Measurements from ENCODE around the gene RPS3. TPM values are rescaled to one million over a fixed set of nuclear protein-coding genes. Genes with fewer than 3 reads are reported as not detected.
"Not testable (repeated sequence)": the region's sequence is repeated elsewhere in the genome, so short reads cannot be mapped to it uniquely, and the experiment has no call there.

Gene RPS3
- total RNA-seq (2014; rRNA removed; shearing (Covaris generic)) = 1,629 and 2,029 TPM in 2 replicates

DNA sequence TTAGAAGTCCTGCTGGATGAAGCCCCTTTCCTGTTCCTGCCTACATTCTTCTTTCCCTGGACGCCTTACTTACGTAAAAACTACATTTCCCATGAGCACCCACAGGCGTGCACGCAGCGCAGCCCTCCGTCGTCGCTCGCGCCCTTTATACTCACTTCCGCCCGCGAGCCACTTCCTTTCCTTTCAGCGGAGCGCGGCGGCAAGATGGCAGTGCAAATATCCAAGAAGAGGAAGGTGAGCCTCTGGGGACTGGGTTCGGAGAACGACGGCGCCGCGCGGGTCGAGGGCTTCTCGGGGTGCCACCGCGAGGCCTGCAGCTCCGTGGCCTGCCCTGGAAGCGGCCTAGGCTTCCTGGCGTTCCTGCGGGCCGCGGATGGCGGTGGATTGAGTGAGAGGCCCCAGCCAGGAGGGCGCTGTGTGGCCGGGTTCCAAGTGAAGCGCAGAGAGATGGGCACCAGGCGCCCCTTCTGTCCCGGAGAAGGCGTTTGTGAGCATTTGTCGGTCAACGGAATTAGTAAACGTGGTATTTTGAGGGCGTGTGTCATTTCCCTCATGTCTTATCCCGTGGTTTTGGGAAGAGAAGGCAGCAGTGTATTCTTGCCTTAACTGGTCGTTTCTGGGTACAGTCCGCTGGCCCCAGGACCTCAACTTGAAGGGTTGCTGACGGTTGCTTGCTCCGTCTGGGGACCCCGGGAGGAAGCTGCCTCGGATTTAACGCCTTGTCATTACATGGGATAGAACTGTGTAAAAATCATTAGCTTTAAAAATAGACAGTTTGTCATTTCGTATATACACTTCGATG is at the start of gene RPS3:
RPS3 (plus strand) TSS at position 175 of the 802 bp plus-strand sequence; CDS start at position 205, 30 bp downstream.
- peak; percentile 90 for DNase-seq (ENCODE audit: low read depth)

DNA sequence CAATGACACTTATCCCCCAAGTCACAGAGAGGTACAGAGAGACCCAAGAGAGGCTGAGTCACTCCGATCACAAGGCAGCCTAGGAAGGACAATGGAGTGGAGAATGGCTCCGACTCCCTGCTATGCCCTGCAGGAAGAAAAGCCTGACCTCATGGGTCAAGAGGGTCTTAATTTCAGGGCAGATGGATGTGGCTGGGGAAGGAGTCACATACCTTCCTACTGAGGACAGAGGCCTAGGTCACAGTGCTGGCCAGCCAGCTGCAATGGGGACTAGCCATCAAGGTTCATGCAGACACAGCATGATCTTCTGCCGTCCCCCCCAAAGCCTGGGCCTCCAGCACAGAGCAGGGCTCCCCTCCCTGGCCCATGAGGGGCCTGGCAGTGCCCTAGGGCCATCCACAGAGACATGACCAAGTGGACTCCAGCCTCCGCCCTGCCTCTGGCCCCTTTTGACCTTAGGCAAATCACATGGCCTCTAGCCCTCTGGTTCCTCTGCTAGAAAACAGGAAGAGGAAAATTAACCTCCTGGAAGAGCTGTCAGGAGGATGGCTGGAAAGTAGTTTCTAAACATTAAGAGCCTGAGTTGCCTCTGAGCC is 49.7 kb upstream of the RPS3 start:
- no peak for DNase-seq (ENCODE audit: low read depth)

GRCh38 chr11:75350122-75350742 is 49.1 kb upstream of the RPS3 start:
- DNase-seq (ENCODE audit: low read depth) = no peak

DNA sequence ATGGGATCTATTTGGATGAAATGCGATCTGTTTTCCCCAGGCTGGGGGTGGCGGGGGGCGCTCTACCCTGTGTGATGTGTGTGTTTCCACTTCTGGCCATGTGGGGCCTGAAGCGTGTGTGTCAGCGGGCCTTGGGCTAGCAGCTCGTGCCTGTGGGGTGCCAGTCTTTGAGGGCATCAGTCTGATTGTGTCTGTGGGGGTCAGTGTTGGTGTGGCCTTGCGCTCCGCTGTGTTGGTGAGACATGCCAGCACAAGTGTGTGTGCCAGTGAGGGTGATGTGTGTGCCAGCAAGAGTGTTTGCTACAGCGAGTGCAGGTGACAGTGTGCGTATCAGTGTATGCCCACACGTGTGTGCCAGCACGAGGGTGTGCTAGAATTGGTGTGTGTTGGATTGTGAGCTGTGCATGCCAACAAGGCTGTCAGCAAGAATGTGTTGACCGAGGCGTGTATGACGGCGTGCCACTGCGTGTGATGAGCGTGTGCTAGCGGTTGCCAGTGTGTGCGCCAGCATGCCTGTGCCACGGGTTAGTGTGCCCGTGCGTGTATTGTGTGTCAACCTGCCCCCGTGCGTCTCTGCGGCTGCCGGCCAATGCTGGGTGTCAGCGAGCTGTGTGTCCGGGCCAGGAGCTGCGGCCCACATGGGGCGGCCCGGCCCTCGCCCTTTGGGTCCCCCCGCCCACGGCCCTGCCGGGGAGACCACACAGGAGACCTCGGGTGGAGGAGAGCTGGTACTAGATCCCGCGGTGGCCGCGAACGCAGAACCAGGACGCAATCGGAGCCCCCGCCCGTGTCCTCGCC is 48.4 kb upstream of the RPS3 start:
- DNase-seq (ENCODE audit: low read depth) = no peak

GRCh38 chr11:75351541-75351790 is 47.9 kb upstream of the RPS3 start, which contains the start of gene ARRB1:
Gene ARRB1, minus strand, starts transcription at chr11:75351661. Its CDS starts 54 bp downstream, at chr11:75351607.
- no peak for DNase-seq (ENCODE audit: low read depth)

DNA sequence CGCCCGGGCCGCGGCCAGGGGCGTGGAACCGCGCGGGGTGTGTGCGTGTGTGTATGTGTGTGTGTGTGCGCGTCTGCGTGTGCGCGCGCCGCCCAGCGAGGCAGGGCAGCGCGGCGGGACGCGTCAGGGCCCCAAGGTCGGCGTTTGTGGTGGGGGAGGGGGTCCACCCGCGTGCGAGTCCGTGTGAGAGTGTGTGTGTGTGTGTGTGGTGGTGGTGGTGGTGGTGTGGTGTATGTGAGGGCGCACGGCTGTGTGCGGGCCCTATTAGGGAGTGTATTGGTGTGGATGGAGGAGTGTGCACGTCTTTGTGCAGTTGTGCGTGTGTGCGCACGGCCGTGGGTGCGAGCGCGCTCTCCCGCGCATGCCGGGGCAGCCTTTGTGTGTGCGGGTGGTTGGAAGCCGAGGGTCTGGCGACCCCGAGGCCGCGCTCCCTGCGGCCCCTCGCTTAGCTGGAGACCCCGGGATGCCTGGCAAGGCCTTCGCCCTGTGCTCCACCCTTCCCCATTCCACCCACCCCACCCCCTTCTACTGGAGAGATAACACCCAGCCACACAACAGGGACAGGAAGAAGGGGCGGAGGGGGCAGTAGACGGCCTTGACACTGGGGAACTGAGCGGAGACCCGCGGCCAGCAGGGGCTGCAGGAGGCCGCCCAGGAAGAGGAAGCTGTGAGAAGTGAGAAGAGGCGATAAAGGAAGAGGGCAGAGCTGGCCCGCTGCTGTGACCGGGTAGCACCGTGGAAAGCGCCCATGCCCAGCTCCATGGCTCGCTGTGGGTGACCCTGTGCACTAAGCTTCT is 47.3 kb upstream of the RPS3 start:
- peak; percentile 68 for DNase-seq (ENCODE audit: low read depth)

- DNase-seq (ENCODE audit: low read depth) = no peak
These were observed 46.6 kb upstream of the RPS3 start for GRCh38 chr11:75352588-75353206.

GRCh38 chr11:75355051-75355450 is 44.3 kb upstream of the RPS3 start:
- no peak for DNase-seq (ENCODE audit: low read depth)

GRCh38 chr11:75356613-75357012 is 42.7 kb upstream of the RPS3 start:
- DNase-seq (ENCODE audit: low read depth) = no peak

DNA sequence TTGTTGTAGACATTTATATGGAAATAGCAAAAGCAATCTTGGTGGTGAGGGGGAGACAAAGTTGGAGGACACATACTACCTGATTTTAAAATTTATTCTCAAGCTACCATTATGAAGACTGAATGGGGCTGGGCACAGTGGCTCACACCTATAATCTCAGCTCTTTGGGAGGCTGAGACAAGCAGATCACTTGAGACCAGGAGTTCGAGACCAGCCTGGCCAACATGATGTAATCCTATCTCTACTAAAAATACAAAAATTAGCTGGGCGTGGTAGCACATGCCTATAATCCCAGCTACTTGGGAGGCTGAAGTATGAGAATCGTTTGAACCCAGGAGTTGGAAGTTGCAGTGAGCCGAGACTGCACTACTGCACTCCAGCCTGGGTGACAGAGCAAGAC is 37.0 kb upstream of the RPS3 start:
- DNase-seq (ENCODE audit: low read depth) = not testable (repeated sequence)

DNA sequence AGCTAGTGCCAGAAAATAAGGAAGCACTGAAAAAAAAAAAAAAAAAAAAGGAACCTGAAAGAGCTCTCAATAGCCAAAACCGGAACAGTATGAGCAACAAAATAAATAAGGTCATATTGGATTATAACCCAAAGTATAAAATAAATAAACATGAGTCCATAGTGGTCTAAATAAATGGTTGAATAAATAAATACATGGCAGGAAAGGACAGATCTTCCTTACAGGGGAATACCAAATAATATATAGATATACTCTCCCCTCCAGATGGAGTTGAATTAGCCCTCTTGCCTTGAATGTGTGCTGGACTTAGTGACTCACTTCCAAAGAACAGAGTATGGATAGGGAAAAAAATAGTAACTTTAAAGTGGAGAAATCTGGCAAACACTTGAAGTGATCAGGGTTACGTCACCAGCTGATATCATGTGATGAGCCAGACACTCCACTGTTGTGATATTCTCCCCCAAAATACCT is 33.6 kb upstream of the RPS3 start:
- DNase-seq (ENCODE audit: low read depth) = no peak

GRCh38 chr11:75366826-75367225 is 32.5 kb upstream of the RPS3 start:
- not testable (repeated sequence) for DNase-seq (ENCODE audit: low read depth)

GRCh38 chr11:75369560-75370255 is 29.6 kb upstream of the RPS3 start:
- no peak for DNase-seq (ENCODE audit: low read depth)

GRCh38 chr11:75371949-75372876 is 27.1 kb upstream of the RPS3 start:
- no peak for DNase-seq (ENCODE audit: low read depth)

- DNase-seq (ENCODE audit: low read depth) = no peak
These were observed 26.1 kb upstream of the RPS3 start for GRCh38 chr11:75373201-75373600.

GRCh38 chr11:75374646-75375045 is 24.7 kb upstream of the RPS3 start:
- no peak for DNase-seq (ENCODE audit: low read depth)

- no peak for DNase-seq (ENCODE audit: low read depth)
These were observed 23.7 kb upstream of the RPS3 start for GRCh38 chr11:75375626-75376025.

GRCh38 chr11:75376175-75376574 is 23.1 kb upstream of the RPS3 start:
- no peak for DNase-seq (ENCODE audit: low read depth)

- not testable (repeated sequence) for DNase-seq (ENCODE audit: low read depth)
These were observed 20.5 kb upstream of the RPS3 start for GRCh38 chr11:75378776-75379175.

Measured in RPMI7951 (cell line).